Measurements from ENCODE around the gene SLC25A48. TPM values are rescaled to one million over a fixed set of nuclear protein-coding genes. Genes with fewer than 3 reads are reported as not detected.

Gene SLC25A48
- total and polyA plus RNA-seq, 11 donors, result 0.38 to 8.7 (median 1.7) TPM; not detected in 6

- H3K36me3 ChIP-seq, result no peaks in the 10 kb centered on the region
- peaks cover 0 to 17% (median 0%) of the 10 kb centered on the region in 9 donors for H3K27me3 ChIP-seq
- intact Hi-C loops (cut with DNase I), result loop anchor here in 4 of 10 donors (2.0 to 10.0 kb wide), 5 partner anchors 264 to 362 kb away; no protein-coding TSS in a partner anchor
- 58 to 80% (median 67%) methylated on average over 8 of the region's 8 CpGs for WGBS, 4 donors
- no peak overlapping the region for H3K27ac ChIP-seq
- DNase-seq, result no peak
- no peak for TF ChIP-seq POLR2A (IDR thresholded peaks at IDR 0.05)
- TF ChIP-seq, protein P1, sequence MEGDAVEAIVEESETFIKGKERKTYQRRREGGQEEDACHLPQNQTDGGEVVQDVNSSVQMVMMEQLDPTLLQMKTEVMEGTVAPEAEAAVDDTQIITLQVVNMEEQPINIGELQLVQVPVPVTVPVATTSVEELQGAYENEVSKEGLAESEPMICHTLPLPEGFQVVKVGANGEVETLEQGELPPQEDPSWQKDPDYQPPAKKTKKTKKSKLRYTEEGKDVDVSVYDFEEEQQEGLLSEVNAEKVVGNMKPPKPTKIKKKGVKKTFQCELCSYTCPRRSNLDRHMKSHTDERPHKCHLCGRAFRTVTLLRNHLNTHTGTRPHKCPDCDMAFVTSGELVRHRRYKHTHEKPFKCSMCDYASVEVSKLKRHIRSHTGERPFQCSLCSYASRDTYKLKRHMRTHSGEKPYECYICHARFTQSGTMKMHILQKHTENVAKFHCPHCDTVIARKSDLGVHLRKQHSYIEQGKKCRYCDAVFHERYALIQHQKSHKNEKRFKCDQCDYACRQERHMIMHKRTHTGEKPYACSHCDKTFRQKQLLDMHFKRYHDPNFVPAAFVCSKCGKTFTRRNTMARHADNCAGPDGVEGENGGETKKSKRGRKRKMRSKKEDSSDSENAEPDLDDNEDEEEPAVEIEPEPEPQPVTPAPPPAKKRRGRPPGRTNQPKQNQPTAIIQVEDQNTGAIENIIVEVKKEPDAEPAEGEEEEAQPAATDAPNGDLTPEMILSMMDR (IDR thresholded peaks at IDR 0.05), result no peak
- no peak overlapping the region for H3K4me3 ChIP-seq
- H3K4me1 ChIP-seq, result no peaks in the 10 kb centered on the region
- no peaks in the 10 kb centered on the region for H3K9me3 ChIP-seq
- no peak for ATAC-seq
These were observed 7.3 kb upstream of the SLC25A48 start for GRCh38 chr5:135826994-135827671.

DNA sequence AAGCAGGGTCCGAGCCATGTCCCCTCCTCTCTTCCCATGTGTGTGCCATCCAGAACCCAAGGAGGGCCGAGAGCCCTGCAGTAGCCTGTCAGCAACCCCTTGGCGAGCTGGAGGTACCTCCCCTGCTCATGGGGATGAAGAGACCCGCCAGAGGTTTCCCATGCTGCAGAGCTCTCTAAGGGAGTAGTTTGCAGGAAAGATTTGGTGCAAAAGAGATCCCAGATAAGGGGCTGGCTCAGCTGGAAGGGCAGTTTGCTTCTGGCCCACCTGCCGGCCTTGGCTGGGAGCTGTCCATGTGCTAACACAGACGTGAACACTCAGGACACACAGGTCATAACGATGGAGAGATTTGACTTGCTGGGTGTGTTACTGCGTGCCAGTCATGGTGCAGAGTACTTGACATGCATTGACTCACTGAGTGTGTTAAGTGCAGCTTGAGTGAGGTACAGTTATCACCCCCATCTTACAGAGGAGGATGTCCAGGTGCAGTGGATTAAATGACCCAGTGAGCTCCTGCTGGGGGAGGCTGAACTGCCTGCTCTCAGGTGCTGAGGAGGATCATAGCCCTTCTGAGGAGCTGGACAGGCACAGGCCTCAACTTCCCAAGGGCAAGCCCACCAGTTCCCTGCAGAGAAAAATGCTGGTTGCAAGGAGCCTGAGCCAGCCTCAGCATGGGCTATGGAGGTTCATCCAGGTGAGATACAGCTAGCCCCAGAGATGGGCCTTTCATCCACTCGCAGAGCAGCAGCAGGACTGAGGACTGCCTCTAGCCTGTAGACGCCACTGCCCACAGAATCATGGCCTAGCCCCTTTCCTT is 6.3 kb upstream of the SLC25A48 start:
- Histone ChIP-seq H3K4me1 (no peaks in the 10 kb centered on the region), H3K27me3 (peaks cover 0 to 26% (median 5%) of the 10 kb centered on the region in 9 donors), H3K36me3 (no peaks in the 10 kb centered on the region), H3K27ac (no peak overlapping the region), H3K9me3 (no peaks in the 10 kb centered on the region), H3K4me3 (no peak overlapping the region)
- 65 to 77% (median 74%) methylated on average over 8 to 10 of the region's 10 CpGs for WGBS, 4 donors
- DNase-seq (no peak), ATAC-seq (no peak)
- TF ChIP-seq, protein P1 (IDR thresholded peaks at IDR 0.05), result no peak
- TF ChIP-seq POLR2A (IDR thresholded peaks at IDR 0.05), result no peak
- intact Hi-C loops (cut with DNase I), result loop anchor here in 6 of 10 donors (2.0 to 10.0 kb wide), 7 partner anchors 265 to 363 kb away; no protein-coding TSS in a partner anchor

GRCh38 chr5:135828782-135829127 is 5.7 kb upstream of the SLC25A48 start:
- Histone ChIP-seq H3K9me3 (no peaks in the 10 kb centered on the region), H3K27ac (no peak overlapping the region), H3K27me3 (peaks cover 0 to 30% (median 8%) of the 10 kb centered on the region in 9 donors), H3K4me1 (no peaks in the 10 kb centered on the region), H3K4me3 (no peak overlapping the region), H3K36me3 (no peaks in the 10 kb centered on the region)
- intact Hi-C loops (cut with DNase I), result loop anchor here in 6 of 10 donors (1.0 to 10.0 kb wide), 7 partner anchors 266 to 364 kb away; no protein-coding TSS in a partner anchor
- TF ChIP-seq, protein P1 (IDR thresholded peaks at IDR 0.05), result no peak
- TF ChIP-seq POLR2A (IDR thresholded peaks at IDR 0.05), result no peak
- DNase-seq (no peak), ATAC-seq (no peak)
- WGBS, 4 donors, result 87 to 94% (median 91%) methylated on average over 2 of the region's 2 CpGs

- DNase-seq (no peak), ATAC-seq (no peak)
- H3K4me3 ChIP-seq, result no peak overlapping the region
- no peak overlapping the region for H3K27ac ChIP-seq
- H3K4me1 ChIP-seq, result peaks cover 0 to 4% (median 0%) of the 10 kb centered on the region in 12 donors
- H3K36me3 ChIP-seq, result no peaks in the 10 kb centered on the region
- H3K9me3 ChIP-seq, result no peaks in the 10 kb centered on the region
- TF ChIP-seq POLR2A (IDR thresholded peaks at IDR 0.05), result no peak
- TF ChIP-seq, protein P1 (IDR thresholded peaks at IDR 0.05), result no peak
- intact Hi-C loops (cut with DNase I), result loop anchor here in 6 of 10 donors (1.0 to 10.0 kb wide), 7 partner anchors 267 to 364 kb away; no protein-coding TSS in a partner anchor
- 71 to 90% (median 77%) methylated on average over 7 of the region's 7 CpGs for WGBS, 4 donors
- H3K27me3 ChIP-seq, result peaks cover 0 to 34% (median 11%) of the 10 kb centered on the region in 9 donors
These were observed 5.3 kb upstream of the SLC25A48 start for GRCh38 chr5:135829179-135829578.

Data from heart left ventricle (tissue), 16 donors.